CD4-positive, alpha-beta T cell treated with Interleukin-10 for 1 hour (primary cell): ENCODE data around the gene GLI3.

Source experiments
- DNase-seq: peaks from one replicate; pipeline ENCODE4 v3.0.0-alpha.2; 2020

Gene GLI3

GRCh38 chr7:42137431-42137830 is 99.6 kb downstream of the GLI3 start:
- no peak for DNase-seq

GRCh38 chr7:42135728-42136127 is 101.3 kb downstream of the GLI3 start:
- DNase-seq, result no peak

GRCh38 chr7:42134276-42134876 is 102.6 kb downstream of the GLI3 start:
- no peak for DNase-seq

- DNase-seq, result no peak
Observed at GRCh38 chr7:42133321-42133720, 103.7 kb downstream of the GLI3 start.

GRCh38 chr7:42128703-42129102 is 108.3 kb downstream of the GLI3 start:
- no peak for DNase-seq

- DNase-seq, result no peak
Observed at GRCh38 chr7:42127232-42127622, 109.8 kb downstream of the GLI3 start.

GRCh38 chr7:42126475-42127231 is 110.4 kb downstream of the GLI3 start:
- DNase-seq, result no peak

GRCh38 chr7:42125321-42125720 is 111.7 kb downstream of the GLI3 start:
- DNase-seq, result no peak

- no peak for DNase-seq
Observed at GRCh38 chr7:42123716-42124115, 113.3 kb downstream of the GLI3 start.

GRCh38 chr7:42120191-42120590 is 116.8 kb downstream of the GLI3 start:
- no peak for DNase-seq

GRCh38 chr7:42117201-42117600 is 119.8 kb downstream of the GLI3 start:
- no peak for DNase-seq

- no peak for DNase-seq
Observed at GRCh38 chr7:42115795-42116194, 121.2 kb downstream of the GLI3 start.

GRCh38 chr7:42110333-42110732 is 126.7 kb downstream of the GLI3 start:
- no peak for DNase-seq

- DNase-seq, result no peak
Observed at GRCh38 chr7:42108803-42109528, 128.0 kb downstream of the GLI3 start.

- no peak for DNase-seq
Observed at GRCh38 chr7:42107484-42108240, 129.3 kb downstream of the GLI3 start.

GRCh38 chr7:42106562-42106961 is 130.4 kb downstream of the GLI3 start:
- DNase-seq, result no peak

- DNase-seq, result no peak
Observed at GRCh38 chr7:42105554-42106358, 131.3 kb downstream of the GLI3 start.

- no peak for DNase-seq
Observed at GRCh38 chr7:42104694-42105093, 132.3 kb downstream of the GLI3 start.

- DNase-seq, result no peak
Observed at GRCh38 chr7:42104231-42104630, 132.8 kb downstream of the GLI3 start.

- no peak for DNase-seq
Observed at GRCh38 chr7:42103456-42103855, 133.6 kb downstream of the GLI3 start.

- DNase-seq, result no peak
Observed at GRCh38 chr7:42103020-42103419, 134.0 kb downstream of the GLI3 start.

- DNase-seq, result no peak
Observed at GRCh38 chr7:42102301-42102700, 134.7 kb downstream of the GLI3 start.

GRCh38 chr7:42100156-42100508 is 136.9 kb downstream of the GLI3 start:
- DNase-seq, result no peak
